AG04449 (cell line): ENCODE results near the gene MEGF8.

Experiments used
- CTCF ChIA-PET: fragments of 350-600 bp; formaldehyde crosslinking; extraction: SDS; loops from one replicate; lab custom pipeline; 2021; ENCODE audit warnings: antibody characterized with exemption; lab: Yijun Ruan, JAX
- POLR2A ChIA-PET: fragments of 400-600, 350-600 bp; formaldehyde crosslinking; extraction: SDS; loops from one replicate; lab custom pipeline; 2020; ENCODE audit warnings: antibody characterized with exemption, inconsistent platforms; lab: Yijun Ruan, JAX
- DNase-seq: peaks from one replicate; pipeline ENCODE4 v3.0.0-alpha.2; 2010; ENCODE audit warnings: low read depth, low spot score
- H3K4me3 ChIP-seq: 2 replicates; pipeline ENCODE4 v1.5.1; 2011; ENCODE audit warnings: low read depth, mild to moderate bottlenecking, control low read depth, low read length
- CTCF ChIP-seq: IDR thresholded peaks from one replicate; pipeline ENCODE4 v1.5.1; 2011; ENCODE audit warnings: mild to moderate bottlenecking, moderate library complexity, low read length, control low read depth, inconsistent platforms; ENCODE audit not compliant: insufficient read depth; ENCODE audit errors: missing control alignments

The MEGF8 gene

GRCh38 chr19:42411581-42412178, 86.2 kb downstream of the MEGF8 start:
- no peak for DNase-seq
- ChIA-PET POLR2A (interaction anchor here (1.0 kb wide), 1 partner anchor 12 kb away, joined by 3 read pairs; no protein-coding TSS in a partner anchor), CTCF (interaction anchor here (0.5 to 4.6 kb wide), 6 partner anchors 8 to 1043 kb away, joined by 3 to 34 read pairs (median 3); no protein-coding TSS in a partner anchor)
- H3K4me3 ChIP-seq = no peak overlapping the region
- TF ChIP-seq CTCF = no peak

GRCh38 chr19:42412227-42412626, 86.8 kb downstream of the MEGF8 start:
- POLR2A ChIA-PET = no interaction called here
- CTCF ChIA-PET = interaction anchor here (0.5 to 4.6 kb wide), 4 partner anchors 11 to 1044 kb away, joined by 3 to 34 read pairs (median 4); no protein-coding TSS in a partner anchor
- no peak for DNase-seq
- no peak for TF ChIP-seq CTCF
- no peak overlapping the region for H3K4me3 ChIP-seq

- no peak for TF ChIP-seq CTCF
- CTCF ChIA-PET = interaction anchor here (0.7 to 4.6 kb wide), 3 partner anchors 11 to 24 kb away, joined by 3 to 34 read pairs (median 3); no protein-coding TSS in a partner anchor
- no peak for DNase-seq
- POLR2A ChIA-PET = no interaction called here
- no peak overlapping the region for H3K4me3 ChIP-seq
Observed at GRCh38 chr19:42412661-42413076, 87.2 kb downstream of the MEGF8 start.

DNA sequence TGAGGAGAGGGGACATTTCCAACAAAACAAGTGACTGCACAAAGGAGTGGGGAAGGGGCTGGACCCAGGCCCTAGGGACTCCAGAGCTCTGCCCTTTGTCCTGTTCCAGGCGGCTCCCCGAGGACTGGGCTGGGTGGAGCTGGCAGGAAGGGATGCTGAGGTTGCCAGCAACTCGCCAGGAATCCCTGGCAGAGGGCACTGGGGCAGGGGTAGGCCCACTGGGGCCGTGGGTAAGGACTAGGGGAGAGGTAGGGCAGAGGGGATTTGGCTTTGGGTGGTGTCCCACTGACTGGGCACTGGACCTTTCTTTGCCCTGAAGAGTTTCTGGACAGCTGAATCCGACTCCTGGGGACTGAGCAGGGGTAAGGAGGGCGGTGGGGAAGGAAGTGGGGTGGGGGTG, 93.9 kb downstream of the MEGF8 start:
- no peak for TF ChIP-seq CTCF
- no peak for DNase-seq
- POLR2A ChIA-PET = no interaction called here
- no peak overlapping the region for H3K4me3 ChIP-seq
- CTCF ChIA-PET = interaction anchor here (0.6 to 2.0 kb wide), 4 partner anchors 8 to 23 kb away, joined by 3 to 6 read pairs (median 4); no protein-coding TSS in a partner anchor

GRCh38 chr19:42420055-42420544, 94.7 kb downstream of the MEGF8 start:
- POLR2A ChIA-PET = no interaction called here
- no peak overlapping the region for H3K4me3 ChIP-seq
- CTCF ChIA-PET = interaction anchor here (0.6 to 2.0 kb wide), 9 partner anchors 9 to 205 kb away, joined by 3 to 9 read pairs (median 3); no protein-coding TSS in a partner anchor
- peak; percentile 60 for TF ChIP-seq CTCF
- no peak for DNase-seq

GRCh38 chr19:42421101-42421500, 95.7 kb downstream of the MEGF8 start:
- no peak for DNase-seq
- ChIA-PET CTCF (interaction anchor here (0.8 to 1.9 kb wide), 5 partner anchors 13 to 206 kb away, joined by 3 to 9 read pairs (median 4); no protein-coding TSS in a partner anchor), POLR2A (no interaction called here)
- H3K4me3 ChIP-seq = no peak overlapping the region
- TF ChIP-seq CTCF = no peak
